ENCODE data around the gene DDIT3. TPM values are rescaled to one million over a fixed set of nuclear protein-coding genes. Genes with fewer than 3 reads are reported as not detected.

The DDIT3 gene
- total and polyA plus RNA-seq, 2 experiments from 2014 or later, result 14.7 to 36.6 TPM

GRCh38 chr12:57549203-57549908, 29.0 kb upstream of the DDIT3 start:
- DNase-seq, result no peak
- H3F3A ChIP-seq (ENCODE audit: insufficient read depth), result no peaks in the 10 kb centered on the region
- peak overlapping the region; percentile 69 for H3K4me3 ChIP-seq
- no peak overlapping the region for H3K27ac ChIP-seq
- H3K4me2 ChIP-seq (ENCODE audit: unreplicated experiment), result peak overlapping the region; percentile 53
- H3K79me2 ChIP-seq (ENCODE audit: insufficient read depth), result peaks cover 27% of the 10 kb centered on the region
- H3K9me3 ChIP-seq (ENCODE audit: low read depth), result no peaks in the 10 kb centered on the region
- TF ChIP-seq EZH2 (IDR thresholded peaks at IDR 0.05; ENCODE audit: insufficient read depth, poor library complexity, severe bottlenecking), result no peak
- no peak for TF ChIP-seq EZH2phosphoT487 (IDR thresholded peaks at IDR 0.05; ENCODE audit: insufficient read depth, low read depth)
- H3K9ac ChIP-seq, result no peak overlapping the region
- in situ Hi-C loops (cut with MboI), result no loop called here
- peaks cover 13% of the 10 kb centered on the region for H3K4me1 ChIP-seq (ENCODE audit: insufficient read depth)
- H3K27me3 ChIP-seq (replicated peaks; ENCODE audit: insufficient read depth), result no peaks in the 10 kb centered on the region
- H3K36me3 ChIP-seq (ENCODE audit: low read depth), result no peaks in the 10 kb centered on the region
- WGBS, 2 experiments (ENCODE audit: low coverage in 1 of 2, low lambda C conversion rate in 2 of 2, missing lambda C conversion rate in 2 of 2), result 32 to 47% methylated on average over 9 to 13 of the region's 13 CpGs
- H3K9me2 ChIP-seq (ENCODE audit: insufficient read depth), result no peaks in the 10 kb centered on the region
- H2AFZ ChIP-seq, result peak overlapping the region; percentile 80
- no peaks in the 10 kb centered on the region for H4K20me1 ChIP-seq (ENCODE audit: insufficient read depth)

GRCh38 chr12:57548488-57548887, 28.2 kb upstream of the DDIT3 start:
- Histone ChIP-seq H3K9ac (no peak overlapping the region), H2AFZ (no peak overlapping the region), H3F3A (ENCODE audit: insufficient read depth) (no peaks in the 10 kb centered on the region), H3K4me2 (ENCODE audit: unreplicated experiment) (no peak overlapping the region), H3K4me3 (no peak overlapping the region), H3K36me3 (ENCODE audit: low read depth) (no peaks in the 10 kb centered on the region), H3K27ac (no peak overlapping the region), H4K20me1 (ENCODE audit: insufficient read depth) (no peaks in the 10 kb centered on the region), H3K4me1 (ENCODE audit: insufficient read depth) (peaks cover 19% of the 10 kb centered on the region), H3K79me2 (ENCODE audit: insufficient read depth) (peaks cover 35% of the 10 kb centered on the region), H3K9me2 (ENCODE audit: insufficient read depth) (no peaks in the 10 kb centered on the region), H3K27me3 (replicated peaks; ENCODE audit: insufficient read depth) (no peaks in the 10 kb centered on the region), H3K9me3 (ENCODE audit: low read depth) (no peaks in the 10 kb centered on the region)
- peak; percentile 16 for DNase-seq
- TF ChIP-seq EZH2 (IDR thresholded peaks at IDR 0.05; ENCODE audit: insufficient read depth, poor library complexity, severe bottlenecking), result no peak
- no peak for TF ChIP-seq EZH2phosphoT487 (IDR thresholded peaks at IDR 0.05; ENCODE audit: insufficient read depth, low read depth)
- WGBS, 2 experiments (ENCODE audit: low coverage in 1 of 2, low lambda C conversion rate in 2 of 2, missing lambda C conversion rate in 2 of 2), result 22 to 25% methylated on average over 2 of the region's 2 CpGs
- in situ Hi-C loops (cut with MboI), result no loop called here

- H3F3A ChIP-seq (ENCODE audit: insufficient read depth), result no peaks in the 10 kb centered on the region
- no peaks in the 10 kb centered on the region for H3K27me3 ChIP-seq (replicated peaks; ENCODE audit: insufficient read depth)
- WGBS, 2 experiments (ENCODE audit: low coverage in 1 of 2, low lambda C conversion rate in 2 of 2, missing lambda C conversion rate in 2 of 2), result 65 to 68% methylated on average over 2 of the region's 2 CpGs
Observed at GRCh38 chr12:57548013-57548315, 27.6 kb upstream of the DDIT3 start.

GRCh38 chr12:57547288-57548012, 27.1 kb upstream of the DDIT3 start:
- Histone ChIP-seq H3K4me3 (peak overlapping the region; percentile 88), H3K79me2 (ENCODE audit: insufficient read depth) (peaks cover 44% of the 10 kb centered on the region), H3K9ac (peak overlapping the region; percentile 97), H3K4me1 (ENCODE audit: insufficient read depth) (peaks cover 21% of the 10 kb centered on the region), H3K27ac (no peak overlapping the region), H3K9me2 (ENCODE audit: insufficient read depth) (no peaks in the 10 kb centered on the region), H3K9me3 (ENCODE audit: low read depth) (no peaks in the 10 kb centered on the region), H2AFZ (peak overlapping the region; percentile 96), H3K4me2 (ENCODE audit: unreplicated experiment) (peak overlapping the region; percentile 70), H3F3A (ENCODE audit: insufficient read depth) (no peaks in the 10 kb centered on the region), H3K36me3 (ENCODE audit: low read depth) (peaks cover 3% of the 10 kb centered on the region; the same call in 1 of the 2 replicates), H4K20me1 (ENCODE audit: insufficient read depth) (no peaks in the 10 kb centered on the region), H3K27me3 (replicated peaks; ENCODE audit: insufficient read depth) (no peaks in the 10 kb centered on the region)
- 12 to 13% methylated on average over 9 of the region's 9 CpGs for WGBS, 2 experiments (ENCODE audit: low coverage in 1 of 2, low lambda C conversion rate in 2 of 2, missing lambda C conversion rate in 2 of 2)
- DNase-seq, result no peak
- no peak for TF ChIP-seq EZH2phosphoT487 (IDR thresholded peaks at IDR 0.05; ENCODE audit: insufficient read depth, low read depth)
- TF ChIP-seq EZH2 (IDR thresholded peaks at IDR 0.05; ENCODE audit: insufficient read depth, poor library complexity, severe bottlenecking), result no peak
- in situ Hi-C loops (cut with MboI), result no loop called here

More at GRCh38 chr12:57548013-57548315, 27.6 kb upstream of the DDIT3 start:
- Histone ChIP-seq H2AFZ (no peak overlapping the region; the same call in 1 of the 2 replicates), H3K9ac (no peak overlapping the region), H3K9me3 (ENCODE audit: low read depth) (no peaks in the 10 kb centered on the region), H3K4me2 (ENCODE audit: unreplicated experiment) (no peak overlapping the region), H3K4me3 (no peak overlapping the region), H3K36me3 (ENCODE audit: low read depth) (no peaks in the 10 kb centered on the region), H3K4me1 (ENCODE audit: insufficient read depth) (peaks cover 21% of the 10 kb centered on the region), H4K20me1 (ENCODE audit: insufficient read depth) (no peaks in the 10 kb centered on the region), H3K9me2 (ENCODE audit: insufficient read depth) (no peaks in the 10 kb centered on the region), H3K27ac (no peak overlapping the region), H3K79me2 (ENCODE audit: insufficient read depth) (peaks cover 39% of the 10 kb centered on the region)
- DNase-seq, result no peak
- in situ Hi-C loops (cut with MboI), result no loop called here
- TF ChIP-seq EZH2 (IDR thresholded peaks at IDR 0.05; ENCODE audit: insufficient read depth, poor library complexity, severe bottlenecking), result no peak
- no peak for TF ChIP-seq EZH2phosphoT487 (IDR thresholded peaks at IDR 0.05; ENCODE audit: insufficient read depth, low read depth)

Measured in GM23248 (cell line).